OCI-LY1 (cell line): ENCODE results near the gene UBB.

Experiments used
- H2AFZ ChIP-seq: fragments of 200-600 bp; sonication (generic), shearing (Covaris generic); 2 replicates; pipeline ENCODE4 v1.6.0; 2014; ENCODE audit warnings: antibody characterized with exemption, mild to moderate bottlenecking, low read length
- H3F3A ChIP-seq: fragments of 200-600 bp; sonication (generic), shearing (Covaris generic); 2 replicates; pipeline ENCODE4 v1.6.0; 2014; ENCODE audit warnings: mild to moderate bottlenecking, antibody characterized with exemption, low read length, moderate library complexity; ENCODE audit not compliant: insufficient read depth
- H3K27ac ChIP-seq: fragments of 200-600 bp; sonication (generic); 2 replicates; pipeline ENCODE4 v1.5.1; 2014; ENCODE audit warnings: low read length, mixed run types, mild to moderate bottlenecking, low read depth; ENCODE audit not compliant: poor library complexity, severe bottlenecking
- H3K27me3 ChIP-seq: fragments of 200-600 bp; sonication (generic); 2 replicates; pipeline ENCODE4 v1.6.0; 2014; ENCODE audit warnings: antibody characterized with exemption, mild to moderate bottlenecking, low read length, moderate library complexity; ENCODE audit not compliant: insufficient read depth
- H3K36me3 ChIP-seq: fragments of 200-600 bp; sonication (generic); 2 replicates; pipeline ENCODE4 v1.6.1; 2014; ENCODE audit warnings: mild to moderate bottlenecking, antibody characterized with exemption, low read length, moderate library complexity, mixed read lengths; ENCODE audit not compliant: insufficient read depth
- H3K4me1 ChIP-seq: fragments of 200-600 bp; sonication (generic); 2 replicates; pipeline ENCODE4 v1.5.1; 2014; ENCODE audit warnings: mild to moderate bottlenecking, low read length, moderate library complexity; ENCODE audit not compliant: insufficient read depth, severe bottlenecking
- H3K4me2 ChIP-seq: fragments of 200-600 bp; sonication (generic), shearing (Covaris generic); 2 replicates; pipeline ENCODE4 v1.6.1; 2014; ENCODE audit warnings: low read length
- H3K4me3 ChIP-seq: fragments of 200-600 bp; sonication (generic); 2 replicates; pipeline ENCODE4 v1.5.1; 2014; ENCODE audit warnings: low read length, low read depth, mild to moderate bottlenecking, mixed read lengths; ENCODE audit not compliant: poor library complexity, severe bottlenecking
- H3K79me2 ChIP-seq: fragments of 200-600 bp; shearing (Covaris generic); 2 replicates; pipeline ENCODE4 v1.6.1; 2016; ENCODE audit warnings: mixed run types, low read length, mixed read lengths; ENCODE audit not compliant: insufficient read depth
- H3K9ac ChIP-seq: fragments of 200-600 bp; sonication (generic), shearing (Covaris generic); 2 replicates; pipeline ENCODE4 v1.6.1; 2014; ENCODE audit warnings: mild to moderate bottlenecking, low read length, mixed read lengths
- H3K9me2 ChIP-seq: fragments of 200-600 bp; sonication (generic), shearing (Covaris generic); 2 replicates; pipeline ENCODE4 v1.6.1; 2014; ENCODE audit warnings: low read depth, mild to moderate bottlenecking, low read length, mixed read lengths
- H3K9me3 ChIP-seq: fragments of 200-600 bp; shearing (Covaris generic); 2 replicates; pipeline ENCODE4 v1.6.1; 2014; ENCODE audit warnings: low read length, mixed read lengths
- H4K20me1 ChIP-seq: fragments of 200-600 bp; sonication (generic), shearing (Covaris generic); 2 replicates; pipeline ENCODE4 v1.6.0; 2016; ENCODE audit warnings: mild to moderate bottlenecking, low read length; ENCODE audit not compliant: insufficient read depth
- CTCF ChIP-seq: fragments of 200-600 bp; sonication (generic), shearing (Covaris generic); IDR thresholded peaks from 2 replicates; pipeline ENCODE4 v1.5.1; 2017; ENCODE audit warnings: mild to moderate bottlenecking, antibody characterized with exemption, low read length, moderate library complexity, mixed read lengths
- EZH2 ChIP-seq: fragments of 200-600 bp; sonication (generic), shearing (Covaris generic); IDR thresholded peaks from 2 replicates; pipeline ENCODE4 v1.8.0; 2017; ENCODE audit warnings: borderline replicate concordance, mixed run types, mild to moderate bottlenecking, antibody characterized with exemption, low read length, moderate library complexity, mixed read lengths

Gene UBB

GRCh38 chr17:16419929-16420271 is 39.0 kb downstream of the UBB start:
- no peaks in the 10 kb centered on the region for H3K9me2 ChIP-seq
- no peak overlapping the region for H3K27ac ChIP-seq
- no peak overlapping the region for H3K9ac ChIP-seq
- H3F3A ChIP-seq, result no peaks in the 10 kb centered on the region
- H4K20me1 ChIP-seq, result no peaks in the 10 kb centered on the region
- peaks cover 29% of the 10 kb centered on the region for H3K4me1 ChIP-seq
- no peaks in the 10 kb centered on the region for H3K9me3 ChIP-seq
- no peaks in the 10 kb centered on the region for H3K27me3 ChIP-seq
- TF ChIP-seq EZH2, result no peak
- peaks cover 32% of the 10 kb centered on the region; the same call in 1 of the 2 replicates for H3K36me3 ChIP-seq
- H2AFZ ChIP-seq, result no peak overlapping the region
- no peak overlapping the region for H3K4me2 ChIP-seq
- no peaks in the 10 kb centered on the region for H3K79me2 ChIP-seq
- H3K4me3 ChIP-seq, result no peak overlapping the region

GRCh38 chr17:16422416-16422815 is 41.5 kb downstream of the UBB start:
- TF ChIP-seq EZH2 (no peak), CTCF (no peak)
- no peaks in the 10 kb centered on the region for H3K9me2 ChIP-seq
- H3K36me3 ChIP-seq, result peaks cover 48% of the 10 kb centered on the region; the same call in 1 of the 2 replicates
- no peak overlapping the region for H3K4me2 ChIP-seq
- H3F3A ChIP-seq, result no peaks in the 10 kb centered on the region
- H3K79me2 ChIP-seq, result no peaks in the 10 kb centered on the region
- H3K9ac ChIP-seq, result no peak overlapping the region
- no peak overlapping the region for H3K27ac ChIP-seq
- H3K27me3 ChIP-seq, result no peaks in the 10 kb centered on the region
- no peaks in the 10 kb centered on the region for H4K20me1 ChIP-seq
- no peak overlapping the region for H2AFZ ChIP-seq
- H3K4me3 ChIP-seq, result no peak overlapping the region
- H3K9me3 ChIP-seq, result no peaks in the 10 kb centered on the region
- H3K4me1 ChIP-seq, result peaks cover 14% of the 10 kb centered on the region

DNA sequence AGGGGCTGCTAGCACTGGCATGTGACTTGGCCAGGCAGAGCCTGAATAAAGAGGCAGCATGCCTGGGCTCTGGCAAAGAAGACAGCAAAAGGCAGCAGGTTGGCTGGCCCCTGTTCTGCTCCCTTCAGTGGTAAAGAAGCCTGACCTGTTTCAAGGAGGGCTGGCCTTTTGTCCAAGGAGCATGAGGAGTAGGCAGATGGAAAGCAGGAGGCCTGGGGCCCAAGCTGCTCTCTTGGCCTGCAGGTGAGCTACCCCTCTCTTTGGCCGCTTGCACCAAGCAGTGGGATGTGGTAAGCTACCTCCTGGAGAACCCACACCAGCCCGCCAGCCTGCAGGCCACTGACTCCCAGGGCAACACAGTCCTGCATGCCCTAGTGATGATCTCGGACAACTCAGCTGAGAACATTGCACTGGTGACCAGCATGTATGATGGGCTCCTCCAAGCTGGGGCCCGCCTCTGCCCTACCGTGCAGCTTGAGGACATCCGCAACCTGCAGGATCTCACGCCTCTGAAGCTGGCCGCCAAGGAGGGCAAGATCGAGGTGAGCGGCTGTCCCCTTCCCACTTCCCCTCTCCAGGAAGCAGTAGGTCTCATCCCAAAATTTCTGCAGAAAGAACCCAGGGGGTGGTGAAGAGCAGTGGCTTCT is 42.5 kb downstream of the UBB start:
- Histone ChIP-seq H3K9me3 (no peaks in the 10 kb centered on the region), H3K79me2 (no peaks in the 10 kb centered on the region), H3F3A (no peaks in the 10 kb centered on the region), H3K27ac (no peak overlapping the region), H2AFZ (no peak overlapping the region), H3K4me1 (peaks cover 12% of the 10 kb centered on the region), H3K9ac (no peak overlapping the region), H3K9me2 (no peaks in the 10 kb centered on the region), H3K36me3 (peaks cover 45% of the 10 kb centered on the region; the same call in 1 of the 2 replicates), H3K4me3 (no peak overlapping the region), H4K20me1 (no peaks in the 10 kb centered on the region), H3K27me3 (no peaks in the 10 kb centered on the region), H3K4me2 (no peak overlapping the region)
- no peak for TF ChIP-seq EZH2
- TF ChIP-seq CTCF, result no peak

DNA sequence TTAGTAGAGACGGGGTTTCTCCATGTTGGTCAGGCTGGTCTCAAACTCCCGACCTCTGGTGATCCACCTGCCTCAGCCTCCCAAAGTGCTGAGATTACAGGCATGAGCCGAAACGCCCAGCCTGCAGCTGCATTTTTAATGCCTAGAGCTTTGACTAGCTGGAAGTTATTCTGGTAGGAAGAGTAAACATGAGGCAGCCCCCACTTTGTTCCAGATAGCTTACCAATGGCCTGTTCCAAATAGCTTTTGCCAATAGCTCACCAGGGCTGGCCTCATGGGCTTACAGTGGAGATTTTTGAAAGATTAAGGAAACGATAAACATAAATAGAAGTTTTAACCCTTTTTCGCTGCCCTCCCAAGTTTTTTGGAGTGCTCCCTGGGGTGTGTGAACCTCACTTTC is 44.3 kb downstream of the UBB start:
- Histone ChIP-seq H3K4me2 (no peak overlapping the region), H3F3A (no peaks in the 10 kb centered on the region), H3K9me2 (no peaks in the 10 kb centered on the region), H3K9me3 (no peaks in the 10 kb centered on the region), H3K36me3 (peaks cover 42% of the 10 kb centered on the region; the same call in 1 of the 2 replicates), H2AFZ (no peak overlapping the region), H3K27ac (no peak overlapping the region), H3K27me3 (no peaks in the 10 kb centered on the region), H3K9ac (no peak overlapping the region), H3K4me3 (no peak overlapping the region), H4K20me1 (no peaks in the 10 kb centered on the region), H3K79me2 (no peaks in the 10 kb centered on the region), H3K4me1 (peaks cover 9% of the 10 kb centered on the region)
- no peak for TF ChIP-seq CTCF
- TF ChIP-seq EZH2, result no peak
